ENCODE measurements around the gene KBTBD12.
A peak's percentile ranks its signal among the peaks of the same experiment; 100 is the strongest.
"Not testable (repeated sequence)": the region's sequence is repeated elsewhere in the genome, so short reads cannot be mapped to it uniquely, and the experiment has no call there.

Gene KBTBD12, protein sequence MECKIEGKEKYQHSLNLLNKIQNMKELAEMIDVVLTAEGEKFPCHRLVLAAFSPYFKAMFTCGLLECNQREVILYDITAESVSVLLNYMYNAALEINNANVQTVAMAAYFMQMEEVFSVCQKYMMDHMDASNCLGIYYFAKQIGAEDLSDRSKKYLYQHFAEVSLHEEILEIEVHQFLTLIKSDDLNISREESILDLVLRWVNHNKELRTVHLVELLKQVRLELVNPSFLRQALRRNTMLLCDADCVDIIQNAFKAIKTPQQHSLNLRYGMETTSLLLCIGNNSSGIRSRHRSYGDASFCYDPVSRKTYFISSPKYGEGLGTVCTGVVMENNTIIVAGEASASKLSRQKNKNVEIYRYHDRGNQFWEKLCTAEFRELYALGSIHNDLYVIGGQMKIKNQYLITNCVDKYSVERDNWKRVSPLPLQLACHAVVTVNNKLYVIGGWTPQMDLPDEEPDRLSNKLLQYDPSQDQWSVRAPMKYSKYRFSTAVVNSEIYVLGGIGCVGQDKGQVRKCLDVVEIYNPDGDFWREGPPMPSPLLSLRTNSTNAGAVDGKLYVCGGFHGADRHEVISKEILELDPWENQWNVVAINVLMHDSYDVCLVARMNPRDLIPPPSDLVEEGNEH

DNA sequence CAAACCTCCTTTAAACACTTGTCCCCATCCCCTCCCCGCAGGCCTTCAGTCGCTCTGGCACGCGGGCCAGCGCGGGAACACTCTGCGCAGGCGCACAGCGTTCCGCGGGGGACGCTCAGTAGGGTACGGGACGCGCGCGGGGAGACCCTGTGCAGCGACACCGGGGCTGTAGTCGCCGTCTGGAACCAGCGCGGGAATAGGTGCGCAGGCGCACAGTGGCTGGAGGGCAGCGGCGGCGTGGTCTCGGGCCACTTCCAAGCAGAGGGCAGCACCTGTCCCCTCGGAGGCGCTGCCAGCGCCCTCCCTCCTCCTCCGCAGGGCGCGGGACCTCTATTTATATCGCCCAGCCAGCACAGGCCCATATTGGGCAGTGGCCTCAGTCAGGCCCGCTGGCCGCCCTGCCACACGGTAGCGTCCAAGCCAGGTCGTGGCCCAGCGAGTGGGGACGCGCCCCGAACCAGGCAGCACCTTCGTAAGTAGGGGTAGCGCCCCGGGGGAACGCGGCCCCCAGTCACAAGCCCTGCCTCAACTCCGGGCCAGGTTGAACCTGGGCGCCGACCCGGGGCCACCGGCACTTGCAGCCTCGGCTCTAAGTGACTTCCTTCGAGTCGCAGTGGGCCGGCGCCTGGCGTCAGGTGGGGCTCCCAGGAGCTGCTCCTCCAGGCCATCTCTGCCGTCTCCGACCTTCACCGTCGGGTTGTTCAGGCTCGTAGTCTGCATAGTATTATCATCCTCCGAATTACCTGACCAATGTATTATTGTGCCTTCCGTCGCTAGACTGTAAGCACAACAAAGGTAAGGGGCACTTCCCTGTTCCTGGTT, at the start of gene KBTBD12:
TSS of gene KBTBD12 (plus strand) at position 118 of the 822 bp plus-strand sequence. CDS start 7,830 bp downstream, outside the sequence.
- peak within 1 kb of the TSS; percentile 40 for H3K4me3 ChIP-seq (ENCODE audit: low read depth, low read length)
- no peak for DNase-seq (ENCODE audit: low read depth)

DNA sequence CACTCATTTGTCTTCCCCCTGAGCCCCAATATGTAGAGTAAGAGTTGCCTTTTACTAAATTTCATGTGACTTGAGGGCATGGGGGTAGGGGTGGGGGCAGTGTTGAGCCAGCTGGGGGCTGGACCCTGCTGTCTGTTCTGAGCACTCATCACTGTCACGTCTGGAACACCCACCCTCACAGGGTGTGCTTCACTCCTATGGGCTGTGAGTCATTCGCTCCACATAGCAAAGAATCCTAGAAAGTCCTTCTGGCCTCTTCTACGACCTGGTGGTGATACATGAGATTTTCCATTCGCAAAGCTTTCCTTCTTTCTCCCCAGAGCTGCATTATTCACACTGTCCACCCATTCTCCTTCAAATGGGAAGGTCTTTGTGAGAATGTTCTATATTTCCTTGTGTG, 49.1 kb upstream of the KBTBD12 start:
- H3K4me3 ChIP-seq (ENCODE audit: low read depth, low read length), result no peak overlapping the region
- no peak for DNase-seq (ENCODE audit: low read depth)

DNA sequence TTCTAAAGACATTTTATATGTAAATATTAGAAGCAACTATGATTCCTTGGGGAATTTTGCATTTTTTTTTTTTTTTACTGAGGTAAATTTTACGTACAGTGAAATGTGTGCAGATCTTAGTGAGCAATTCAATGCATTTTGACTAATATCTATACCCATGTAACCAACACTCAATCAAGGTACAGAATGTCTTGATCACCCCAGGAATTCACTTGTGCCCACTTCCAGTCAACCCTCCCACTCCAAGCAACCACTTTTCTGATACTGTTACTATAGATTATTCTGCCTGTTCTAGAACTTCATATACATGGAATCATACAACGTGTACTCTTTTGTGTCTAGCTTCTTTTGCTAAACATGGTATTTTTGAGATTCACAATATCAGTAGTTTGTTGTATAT, 47.6 kb upstream of the KBTBD12 start:
- DNase-seq (ENCODE audit: low read depth), result no peak
- no peak overlapping the region for H3K4me3 ChIP-seq (ENCODE audit: low read depth, low read length)

DNA sequence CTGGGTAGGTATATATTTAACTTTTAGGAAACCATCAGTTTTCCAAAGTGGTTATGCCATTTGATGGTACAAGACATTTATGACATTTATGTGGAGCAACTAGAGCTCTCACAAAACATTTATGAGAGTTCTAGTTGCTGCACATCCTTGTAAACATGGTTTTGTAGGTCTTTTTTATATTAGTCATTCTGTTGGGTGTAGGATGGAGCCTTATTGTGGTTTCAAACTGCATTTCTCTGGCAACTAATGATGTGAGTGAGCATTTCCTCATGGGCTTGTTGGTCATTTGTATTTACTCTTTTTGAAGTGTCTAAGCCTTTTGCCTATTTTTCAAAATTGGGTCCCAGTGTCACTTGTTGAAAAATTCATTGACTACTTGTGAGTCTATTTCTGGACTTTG, 47.0 kb upstream of the KBTBD12 start:
- no peak for DNase-seq (ENCODE audit: low read depth)
- no peak overlapping the region for H3K4me3 ChIP-seq (ENCODE audit: low read depth, low read length)

DNA sequence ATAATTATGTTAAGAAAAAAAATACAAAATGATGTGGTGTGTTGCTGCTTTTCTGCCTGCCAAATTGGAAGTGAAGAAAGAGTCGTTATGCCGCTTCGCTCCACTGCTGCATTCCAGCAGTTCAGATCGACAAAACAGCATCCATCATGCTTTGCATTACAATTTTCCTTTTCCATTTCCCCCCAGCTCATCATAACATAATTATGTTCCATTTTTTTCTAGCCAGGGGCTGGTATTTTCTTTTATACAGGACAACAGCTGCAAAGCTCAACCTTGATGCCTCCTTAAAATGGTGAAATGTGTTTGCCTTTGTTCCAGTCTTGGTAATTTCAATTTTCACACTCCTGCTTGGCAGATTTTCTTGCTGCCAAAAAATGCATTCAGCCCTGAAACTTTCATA, 44.9 kb upstream of the KBTBD12 start:
- H3K4me3 ChIP-seq (ENCODE audit: low read depth, low read length), result no peak overlapping the region
- DNase-seq (ENCODE audit: low read depth), result no peak

DNA sequence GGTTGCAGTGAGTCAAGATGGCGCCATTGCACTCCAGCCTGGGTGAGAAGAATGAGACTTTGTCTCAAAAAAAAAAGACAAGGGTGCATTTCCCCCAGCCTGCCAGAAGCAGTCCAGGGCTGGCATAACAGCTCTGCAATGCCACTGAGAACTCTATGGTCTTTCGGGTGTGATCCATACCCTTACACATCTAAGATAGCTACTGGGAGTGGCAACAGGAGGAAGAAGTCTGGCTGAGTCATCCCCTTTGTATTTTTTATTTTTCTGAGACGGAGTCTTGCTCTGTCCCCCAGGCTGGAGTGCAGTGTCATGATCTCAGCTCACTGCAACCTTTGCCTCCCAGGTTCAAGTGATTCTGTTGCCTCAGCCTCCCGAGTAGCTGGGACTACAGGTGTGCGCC, 40.9 kb upstream of the KBTBD12 start:
- not testable (repeated sequence) for DNase-seq (ENCODE audit: low read depth); H3K4me3 ChIP-seq (ENCODE audit: low read depth, low read length)

DNA sequence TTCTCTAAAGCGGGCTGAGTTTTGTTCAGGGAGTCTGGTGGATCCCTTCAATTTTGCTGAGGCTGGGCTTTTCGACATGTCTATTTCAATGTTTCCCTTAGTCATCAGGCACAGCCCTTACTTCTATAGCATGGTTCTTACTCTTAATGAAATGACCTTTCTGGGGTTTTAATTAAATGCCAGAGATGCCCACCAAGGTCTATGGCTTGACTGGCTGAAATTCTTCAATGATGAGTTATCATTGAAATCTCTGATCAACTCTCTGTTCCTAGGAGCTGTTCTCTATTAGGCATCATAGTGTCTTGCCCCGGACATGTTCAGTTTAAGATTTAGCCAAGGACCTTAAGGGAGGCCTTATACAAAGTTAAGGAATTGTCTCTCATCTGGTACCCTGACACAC, 33.4 kb upstream of the KBTBD12 start:
- no peak for DNase-seq (ENCODE audit: low read depth)
- no peak overlapping the region for H3K4me3 ChIP-seq (ENCODE audit: low read depth, low read length)

DNA sequence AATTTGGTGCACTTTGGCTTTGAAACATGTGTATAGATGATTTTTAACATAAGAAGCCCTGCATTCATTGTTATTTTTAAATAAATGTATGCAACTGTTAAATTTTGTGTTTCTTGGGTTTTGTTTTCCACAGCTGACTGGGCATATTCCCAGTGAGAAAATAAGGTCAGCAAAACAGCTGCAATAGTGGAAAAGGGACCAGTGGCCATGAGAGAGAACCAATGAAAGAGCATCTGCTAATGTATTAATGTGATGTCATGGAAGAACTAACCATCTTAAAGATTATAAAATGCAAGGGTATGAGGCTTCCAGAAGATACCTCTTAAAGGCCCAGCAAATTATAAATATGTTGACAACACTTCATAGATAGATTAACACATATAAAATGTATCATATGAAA, 31.0 kb upstream of the KBTBD12 start:
- H3K4me3 ChIP-seq (ENCODE audit: low read depth, low read length), result no peak overlapping the region
- no peak for DNase-seq (ENCODE audit: low read depth)

DNA sequence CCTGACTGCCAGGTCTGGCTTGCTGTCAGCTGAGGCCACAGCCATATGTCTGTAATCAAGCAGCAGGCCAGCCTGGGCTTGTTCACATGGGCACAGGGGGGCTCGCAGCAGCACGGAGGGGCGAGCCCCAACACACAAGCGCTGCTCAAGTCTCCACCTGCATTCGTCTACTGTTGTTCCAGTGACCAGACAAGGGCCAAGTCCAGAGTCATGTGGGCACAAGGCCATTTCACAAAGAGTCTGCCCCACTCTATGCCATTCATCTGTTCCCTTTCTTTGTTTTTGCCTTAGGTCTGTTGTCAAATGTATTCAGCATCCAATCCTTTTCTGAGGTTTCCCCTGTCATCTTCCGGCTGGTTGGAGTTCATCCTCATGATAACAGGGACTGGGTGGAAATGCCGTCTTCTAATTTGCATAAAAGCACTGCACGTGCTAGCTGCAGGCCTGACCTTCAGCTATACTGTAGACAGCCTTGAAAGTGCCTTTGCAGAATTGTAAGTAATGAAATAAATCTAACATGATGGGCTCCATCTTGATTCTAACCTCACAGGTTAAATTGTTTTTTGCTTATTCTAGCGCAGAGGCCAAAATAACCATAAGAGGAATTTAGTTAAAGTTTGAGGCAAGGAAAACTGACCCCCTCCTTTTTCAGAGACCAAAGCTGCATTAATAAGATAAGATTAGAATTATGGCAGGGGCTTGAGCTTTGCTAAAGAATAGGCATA, 28.6 kb upstream of the KBTBD12 start:
- H3K4me3 ChIP-seq (ENCODE audit: low read depth, low read length), result no peak overlapping the region

DNA sequence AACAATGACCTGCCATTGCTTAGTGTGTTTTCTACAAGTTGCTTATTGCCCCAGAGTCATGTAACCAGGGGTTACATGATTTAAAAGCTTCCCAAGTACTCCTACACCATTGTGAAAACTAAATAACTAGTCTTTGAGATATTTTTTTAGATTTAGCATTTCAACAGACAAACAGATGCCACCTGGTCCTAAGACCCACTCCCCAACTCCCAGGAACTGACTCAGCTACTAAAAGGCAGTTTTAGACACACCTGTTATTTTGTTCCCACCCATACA, 28.1 kb upstream of the KBTBD12 start:
- H3K4me3 ChIP-seq (ENCODE audit: low read depth, low read length), result no peak overlapping the region
- no peak for DNase-seq (ENCODE audit: low read depth)

More for the DNA sequence above, 28.6 kb upstream of the KBTBD12 start:
- no peak for DNase-seq (ENCODE audit: low read depth)

DNA sequence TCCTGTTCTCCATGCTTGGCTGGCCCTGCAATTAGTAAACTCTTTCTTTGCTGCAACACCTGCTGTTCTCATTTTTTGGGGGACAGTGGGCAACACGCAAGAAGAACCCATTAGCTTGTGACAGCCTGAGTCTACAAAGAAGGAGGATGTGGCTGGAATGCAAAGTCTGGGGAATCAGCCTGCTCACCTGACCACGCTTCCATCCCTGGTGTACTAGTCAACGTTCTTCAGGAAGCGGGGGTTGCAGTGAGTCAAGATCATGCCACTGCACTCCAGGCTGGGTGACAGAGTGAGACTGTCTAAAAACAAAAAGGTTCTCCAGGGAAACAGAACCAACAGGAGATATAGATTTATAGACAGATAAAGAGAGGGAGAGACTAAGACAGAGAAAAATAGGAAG, 27.7 kb upstream of the KBTBD12 start:
- no peak overlapping the region for H3K4me3 ChIP-seq (ENCODE audit: low read depth, low read length)
- no peak for DNase-seq (ENCODE audit: low read depth)

DNA sequence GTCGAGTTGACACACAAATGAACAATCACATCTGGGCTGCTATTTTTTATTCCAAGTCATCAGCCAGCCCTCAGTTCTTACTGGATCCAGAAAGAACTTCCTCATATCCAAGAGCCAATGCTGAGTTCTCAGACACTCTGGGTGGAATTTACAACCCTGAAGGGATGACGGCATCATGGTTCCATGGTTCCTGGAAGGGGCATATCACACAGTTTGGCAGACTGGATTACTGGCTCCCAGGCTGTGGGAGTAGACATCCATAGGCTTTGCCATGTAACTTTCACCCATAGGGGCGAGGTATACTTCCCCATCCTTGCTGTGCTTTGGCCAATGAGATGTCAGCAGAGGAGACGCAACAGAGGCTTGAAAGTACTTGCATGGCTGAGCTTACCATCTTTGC, 26.9 kb upstream of the KBTBD12 start:
- DNase-seq (ENCODE audit: low read depth), result no peak
- no peak overlapping the region for H3K4me3 ChIP-seq (ENCODE audit: low read depth, low read length)

DNA sequence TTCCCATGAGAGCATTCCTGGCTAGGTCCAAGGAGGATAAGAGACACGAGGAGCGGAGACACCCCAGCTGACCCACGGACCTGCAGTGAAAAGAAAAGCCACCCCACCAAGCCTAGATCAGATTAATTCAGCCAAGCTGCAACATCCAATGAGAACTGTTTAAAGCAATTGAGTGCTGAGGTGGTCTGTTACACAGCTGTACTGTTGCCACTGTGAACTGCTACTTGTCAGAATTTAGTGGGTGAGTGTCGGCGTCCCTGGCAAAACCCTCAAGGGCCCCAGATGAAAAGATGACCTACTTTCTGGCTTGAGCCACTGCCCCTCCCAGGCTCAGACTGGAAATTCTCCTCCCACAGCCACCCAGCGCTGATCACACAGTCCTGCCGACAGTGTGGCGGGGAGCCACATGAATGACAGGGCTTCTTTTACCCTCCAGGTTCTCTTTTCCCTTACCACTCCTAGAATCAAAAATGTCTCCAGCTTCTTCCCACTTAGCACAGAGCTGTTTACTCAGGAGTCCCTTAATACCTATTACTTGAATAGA, 26.4 kb upstream of the KBTBD12 start:
- peak; percentile 33 for DNase-seq (ENCODE audit: low read depth)

DNA sequence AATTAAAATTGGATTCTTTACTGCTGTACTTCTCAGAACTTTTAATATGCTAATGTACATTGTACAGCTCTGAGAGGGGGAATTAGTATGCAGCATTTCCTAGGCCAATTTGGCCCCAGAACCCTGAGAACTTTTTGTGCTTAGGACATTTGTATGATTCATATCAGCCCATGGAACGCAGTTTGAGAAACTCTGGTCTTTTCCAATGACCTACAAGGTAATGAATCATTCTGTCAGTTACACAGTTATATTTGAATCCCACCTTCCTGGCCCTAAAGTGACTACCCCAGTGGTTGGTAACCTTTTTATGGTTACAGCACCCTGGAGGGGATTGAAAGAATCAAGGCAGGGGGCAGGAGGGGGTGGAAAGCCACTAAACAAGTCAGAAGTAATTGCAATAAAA, 25.6 kb upstream of the KBTBD12 start:
- H3K4me3 ChIP-seq (ENCODE audit: low read depth, low read length), result no peak overlapping the region
- DNase-seq (ENCODE audit: low read depth), result peak; percentile 90

More for the DNA sequence above, 26.4 kb upstream of the KBTBD12 start:
- no peak overlapping the region for H3K4me3 ChIP-seq (ENCODE audit: low read depth, low read length)

DNA sequence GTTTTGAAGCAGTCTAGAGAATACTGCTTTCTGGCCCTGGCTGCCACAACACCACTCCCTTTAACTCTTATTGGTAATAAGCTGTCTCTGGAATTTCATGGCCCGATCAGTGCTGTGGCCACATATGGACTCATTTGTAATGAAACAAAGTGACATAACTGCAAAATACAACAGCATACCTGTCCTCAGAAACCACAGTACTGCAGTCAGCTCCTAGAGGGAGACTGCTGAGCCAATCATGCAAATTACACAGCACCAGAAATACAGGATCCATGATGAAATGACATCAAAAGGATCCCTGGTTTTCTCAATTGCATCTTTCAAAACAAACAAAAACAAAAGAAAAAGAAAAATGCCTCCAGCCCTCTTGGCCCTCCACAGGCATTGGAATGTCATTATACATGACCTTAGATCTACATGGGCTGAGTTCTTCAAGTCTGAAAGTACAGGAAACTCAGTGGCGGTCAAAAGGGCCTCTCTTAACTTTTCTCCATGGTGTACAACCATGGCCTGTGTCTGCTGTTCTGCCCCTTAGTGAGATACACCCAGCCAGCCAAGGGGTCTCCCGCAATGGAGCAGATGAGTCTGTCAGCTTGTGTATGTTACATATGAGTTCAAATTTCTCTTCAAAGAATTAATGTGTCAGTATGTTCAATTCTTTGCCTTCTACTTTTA, 24.9 kb upstream of the KBTBD12 start:
- no peak for DNase-seq (ENCODE audit: low read depth)
- H3K4me3 ChIP-seq (ENCODE audit: low read depth, low read length), result no peak overlapping the region

DNA sequence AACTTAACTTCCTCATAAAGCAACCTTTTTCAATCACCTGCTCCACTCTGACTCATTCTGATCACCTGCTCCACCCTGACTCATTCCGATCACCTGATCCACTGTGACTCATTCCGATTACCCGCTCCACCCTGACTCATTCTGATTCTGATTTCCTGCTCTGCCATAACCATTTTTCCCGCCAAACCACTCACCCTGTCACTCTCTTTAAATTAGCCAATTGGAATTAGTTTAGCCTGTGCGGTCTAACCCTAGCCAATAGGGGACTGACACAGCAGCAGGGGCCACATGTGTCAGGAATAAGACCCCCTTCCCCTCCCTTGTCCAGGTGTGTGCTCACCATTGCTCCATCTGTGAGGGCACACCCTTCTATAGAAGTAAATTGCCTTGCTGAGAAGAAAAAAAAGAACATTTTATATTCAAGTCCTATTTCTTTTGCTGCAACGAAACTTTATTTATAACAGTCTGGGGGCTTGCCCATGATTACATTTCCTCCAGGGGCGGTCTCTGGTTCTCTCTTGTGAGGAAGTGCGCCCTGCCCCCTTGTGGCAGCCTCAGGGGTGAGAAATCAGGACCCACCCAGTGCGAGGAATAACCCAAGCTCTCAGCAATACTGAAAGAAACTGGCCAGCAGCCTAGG, 24.3 kb upstream of the KBTBD12 start:
- not testable (repeated sequence) for H3K4me3 ChIP-seq (ENCODE audit: low read depth, low read length); DNase-seq (ENCODE audit: low read depth)

DNA sequence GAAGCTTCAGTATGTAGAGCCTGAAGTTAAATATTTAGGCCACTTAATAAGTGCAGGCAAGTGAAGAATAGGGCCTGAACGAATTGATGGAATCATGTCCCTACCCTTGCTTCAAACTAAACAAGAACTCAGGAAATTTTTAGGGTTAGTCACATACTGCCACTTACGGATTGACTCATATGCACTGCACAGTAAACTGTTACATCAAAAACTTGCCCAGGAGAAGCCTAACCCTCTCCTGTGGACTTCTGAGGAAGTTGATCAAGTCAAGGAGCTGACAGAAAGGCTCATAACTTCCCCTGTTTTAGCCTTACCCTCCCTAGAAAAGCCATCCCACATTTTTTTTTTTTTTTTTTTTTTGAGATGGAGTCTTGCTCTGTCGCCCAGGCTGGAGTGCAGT, 20.6 kb upstream of the KBTBD12 start:
- H3K4me3 ChIP-seq (ENCODE audit: low read depth, low read length), result no peak overlapping the region
- no peak for DNase-seq (ENCODE audit: low read depth)

DNA sequence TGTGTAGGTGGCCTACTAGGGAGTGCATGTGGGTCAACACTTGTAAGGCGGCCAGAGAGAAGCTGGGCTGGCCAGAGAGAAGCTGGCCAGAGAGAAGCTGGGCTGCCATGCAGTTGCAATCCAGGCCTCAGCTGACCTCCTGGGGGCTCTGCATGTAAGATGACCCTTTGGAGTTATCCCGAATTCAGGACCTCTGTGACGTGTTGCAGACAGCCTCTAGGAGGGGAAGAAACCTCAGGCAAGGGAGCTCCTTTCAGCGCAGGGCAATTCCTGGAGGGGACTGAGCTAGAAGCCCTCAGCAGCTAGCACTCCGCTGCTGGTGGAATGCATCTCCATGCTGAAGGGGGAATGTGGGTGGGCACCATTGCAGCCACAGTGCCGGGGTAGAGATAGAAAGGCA, 15.8 kb upstream of the KBTBD12 start:
- no peak overlapping the region for H3K4me3 ChIP-seq (ENCODE audit: low read depth, low read length)
- no peak for DNase-seq (ENCODE audit: low read depth)

DNA sequence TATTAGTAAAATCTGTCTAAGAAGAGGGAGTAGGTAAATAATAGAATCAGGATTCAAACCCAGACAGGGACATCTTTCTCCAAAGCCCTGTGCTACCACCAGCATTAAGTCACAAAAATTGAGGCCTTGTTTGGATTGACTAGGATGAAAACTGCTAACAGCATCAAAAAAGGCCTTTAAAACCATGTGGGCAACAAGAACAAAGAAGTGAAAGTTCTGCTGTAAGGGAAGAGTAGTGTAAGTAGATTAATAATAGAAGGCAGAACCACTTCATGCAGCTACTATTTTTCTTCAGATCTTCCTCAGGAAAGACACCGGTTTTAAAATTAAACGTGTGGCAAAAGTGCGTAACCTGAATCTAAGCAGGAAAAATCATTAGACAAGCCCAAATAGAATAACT, 15.3 kb upstream of the KBTBD12 start:
- no peak for DNase-seq (ENCODE audit: low read depth)
- no peak overlapping the region for H3K4me3 ChIP-seq (ENCODE audit: low read depth, low read length)
